ENCODE data around the gene EGF. TPM values are rescaled to one million over a fixed set of nuclear protein-coding genes. Genes with fewer than 3 reads are reported as not detected.
"Not testable (repeated sequence)": the region's sequence is repeated elsewhere in the genome, so short reads cannot be mapped to it uniquely, and the experiment has no call there.

The EGF gene
- total RNA-seq = 10 to 100 TPM in 1 of 2 donors, 1 to 10 TPM in 1; 8.3 to 12.4 TPM
- long read RNA-seq, partial matches to known transcripts = 0 of 1 reads
- long read RNA-seq, other reads (novel, unspliced or antisense) = 1 of 1 reads

DNA sequence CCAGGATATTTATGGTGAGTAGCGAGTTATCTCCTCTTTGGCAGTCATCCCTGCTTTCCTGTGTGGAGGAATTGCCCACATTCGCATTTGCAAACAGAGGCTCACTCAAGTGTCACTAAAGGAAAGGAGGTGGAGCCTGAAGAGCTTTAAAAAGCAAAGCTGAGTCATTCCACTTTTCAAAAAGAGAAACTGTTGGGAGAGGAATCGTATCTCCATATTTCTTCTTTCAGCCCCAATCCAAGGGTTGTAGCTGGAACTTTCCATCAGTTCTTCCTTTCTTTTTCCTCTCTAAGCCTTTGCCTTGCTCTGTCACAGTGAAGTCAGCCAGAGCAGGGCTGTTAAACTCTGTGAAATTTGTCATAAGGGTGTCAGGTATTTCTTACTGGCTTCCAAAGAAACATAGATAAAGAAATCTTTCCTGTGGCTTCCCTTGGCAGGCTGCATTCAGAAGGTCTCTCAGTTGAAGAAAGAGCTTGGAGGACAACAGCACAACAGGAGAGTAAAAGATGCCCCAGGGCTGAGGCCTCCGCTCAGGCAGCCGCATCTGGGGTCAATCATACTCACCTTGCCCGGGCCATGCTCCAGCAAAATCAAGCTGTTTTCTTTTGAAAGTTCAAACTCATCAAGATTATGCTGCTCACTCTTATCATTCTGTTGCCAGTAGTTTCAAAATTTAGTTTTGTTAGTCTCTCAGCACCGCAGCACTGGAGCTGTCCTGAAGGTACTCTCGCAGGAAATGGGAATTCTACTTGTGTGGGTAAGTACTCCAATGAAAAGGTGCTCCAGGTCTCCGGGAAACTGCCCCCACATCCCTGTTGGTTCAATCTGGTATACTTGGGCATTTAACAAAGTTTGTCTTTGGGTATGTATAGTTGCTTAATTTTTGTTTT lies at the start of gene EGF:
EGF (plus strand) TSS at position 178 of the 890 bp plus-strand sequence; CDS start at position 631, 453 bp downstream.
- DNase-seq = peak; percentile 21
- intact Hi-C loops (cut with DNase I) = no loop called here
- ATAC-seq = peak; percentile 81 to 88

DNA sequence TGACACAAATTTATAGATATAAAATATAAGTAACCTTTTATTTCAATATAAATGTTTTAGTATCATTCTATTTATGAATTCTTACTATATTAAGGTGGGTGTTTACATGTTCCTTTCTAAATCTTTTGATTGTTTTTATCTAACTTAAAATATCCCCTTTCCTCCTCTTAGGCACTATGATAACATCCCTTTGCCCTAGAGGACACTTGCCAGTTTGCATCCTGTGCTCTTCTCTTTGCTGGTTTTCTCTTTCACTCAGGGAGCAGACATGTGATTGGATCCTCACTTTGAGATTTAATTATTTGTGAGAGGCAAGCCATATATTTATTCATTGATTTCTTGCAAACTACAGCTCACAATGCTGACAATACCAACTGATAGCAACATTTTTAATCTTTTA lies 48.5 kb upstream of the EGF start:
- no peak for DNase-seq
- intact Hi-C loops (cut with DNase I) = no loop called here
- ATAC-seq = no peak

DNA sequence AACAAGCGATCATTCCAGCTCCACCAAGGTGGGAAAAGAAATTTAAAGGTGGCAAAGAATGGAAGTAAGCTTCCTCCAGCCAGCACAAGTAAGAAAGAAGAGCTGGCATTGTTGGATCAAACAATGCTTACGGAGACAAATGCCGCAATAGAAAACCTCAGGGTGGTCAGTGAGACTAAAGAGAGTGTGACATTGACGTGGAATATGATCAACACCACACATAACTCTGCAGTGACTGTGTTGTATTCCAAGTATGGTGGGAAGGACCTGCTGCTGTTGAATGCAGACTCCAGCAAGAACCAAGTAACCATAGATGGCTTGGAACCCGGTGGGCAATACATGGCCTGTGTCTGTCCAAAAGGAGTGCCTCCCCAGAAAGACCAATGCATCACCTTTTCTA lies 42.6 kb upstream of the EGF start:
- DNase-seq (no peak), ATAC-seq (no peak)
- intact Hi-C loops (cut with DNase I) = no loop called here

DNA sequence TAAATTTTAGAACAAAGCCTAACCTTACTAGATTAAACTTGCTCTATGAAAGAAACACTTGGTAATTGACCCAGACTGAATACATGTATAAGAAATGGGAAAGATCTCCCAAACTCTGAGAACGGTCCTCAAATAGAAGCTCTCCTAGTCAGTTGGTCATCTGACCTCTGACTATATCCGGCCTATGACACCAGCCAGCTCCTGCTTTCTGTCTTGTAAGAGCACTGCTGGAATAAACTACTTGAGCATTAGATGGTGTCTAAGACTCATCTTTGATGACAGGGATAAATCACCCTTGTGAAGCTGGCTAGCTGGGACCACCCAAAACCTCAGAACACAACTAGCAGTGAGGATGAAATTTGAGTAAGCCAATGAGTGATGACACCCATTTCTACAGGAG lies 40.6 kb upstream of the EGF start:
- intact Hi-C loops (cut with DNase I) = no loop called here
- DNase-seq (no peak), ATAC-seq (no peak)

DNA sequence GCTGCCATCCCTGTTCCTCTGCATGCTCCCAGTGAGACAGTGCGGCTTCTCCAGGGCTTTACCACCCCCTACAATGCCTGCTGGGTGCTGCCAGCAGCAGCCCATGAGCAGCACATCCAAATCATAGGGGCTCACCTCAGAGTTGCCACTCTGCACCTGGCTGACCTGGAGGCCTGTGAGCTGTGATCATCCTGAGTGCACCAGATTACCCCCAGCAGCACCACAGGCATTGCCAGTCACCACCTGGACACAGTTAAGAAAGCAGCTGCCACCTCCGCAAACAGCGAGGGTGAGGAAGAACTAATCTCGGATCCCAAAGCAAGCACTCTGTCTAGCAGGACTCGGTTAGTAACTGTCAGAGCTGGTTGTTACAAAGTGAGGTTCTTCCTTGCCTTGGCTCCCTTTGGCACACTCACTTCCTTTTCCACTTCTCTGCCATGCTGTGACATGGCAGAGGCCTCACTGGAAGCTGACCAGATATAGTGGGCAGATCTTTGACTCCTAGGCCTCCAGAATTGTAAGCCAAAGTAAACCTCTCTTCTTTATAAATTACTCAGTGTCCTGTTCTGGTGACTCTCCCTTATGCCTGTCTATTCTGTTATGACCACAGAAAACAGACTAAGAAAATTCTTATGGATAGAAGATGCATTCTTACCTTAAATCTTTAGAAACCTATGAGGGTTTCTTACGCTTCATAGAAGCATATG lies 39.6 kb upstream of the EGF start:
- no peak for DNase-seq
- intact Hi-C loops (cut with DNase I) = no loop called here
- ATAC-seq = no peak

DNA sequence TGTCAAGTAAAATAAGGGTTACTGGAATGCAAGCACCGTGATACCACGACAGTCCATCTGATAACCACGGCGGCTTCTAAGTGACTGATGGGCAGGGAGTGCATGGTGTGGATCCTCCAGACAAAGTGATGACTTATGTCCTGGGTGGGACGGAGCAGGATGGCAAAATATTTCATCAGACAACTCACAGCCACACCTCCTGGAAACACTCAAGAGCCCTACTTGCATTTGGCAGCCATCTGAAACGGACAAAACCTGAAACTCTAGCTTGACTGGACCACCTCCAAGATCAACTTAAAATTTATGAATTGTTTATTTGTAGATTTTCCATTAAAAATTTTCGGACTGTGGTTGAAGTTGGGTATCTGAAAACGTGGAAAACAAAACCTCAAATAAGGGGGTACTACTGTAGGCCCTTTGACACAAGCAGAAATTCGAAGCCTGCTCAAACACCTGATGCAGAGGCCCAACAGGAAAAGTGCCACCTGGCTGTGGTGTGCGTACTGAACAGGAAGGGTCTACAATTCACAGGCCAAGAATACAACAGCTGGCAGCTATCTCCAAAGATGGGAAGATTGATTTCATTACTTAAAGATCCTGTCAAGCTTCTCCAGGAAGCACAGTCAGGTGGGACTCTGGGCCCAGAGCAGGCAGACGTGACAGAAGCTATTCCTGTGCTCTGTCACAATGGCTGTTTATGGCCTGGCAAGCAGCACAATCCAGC lies 38.7 kb upstream of the EGF start:
- ATAC-seq (no peak), DNase-seq (no peak)
- intact Hi-C loops (cut with DNase I) = no loop called here

DNA sequence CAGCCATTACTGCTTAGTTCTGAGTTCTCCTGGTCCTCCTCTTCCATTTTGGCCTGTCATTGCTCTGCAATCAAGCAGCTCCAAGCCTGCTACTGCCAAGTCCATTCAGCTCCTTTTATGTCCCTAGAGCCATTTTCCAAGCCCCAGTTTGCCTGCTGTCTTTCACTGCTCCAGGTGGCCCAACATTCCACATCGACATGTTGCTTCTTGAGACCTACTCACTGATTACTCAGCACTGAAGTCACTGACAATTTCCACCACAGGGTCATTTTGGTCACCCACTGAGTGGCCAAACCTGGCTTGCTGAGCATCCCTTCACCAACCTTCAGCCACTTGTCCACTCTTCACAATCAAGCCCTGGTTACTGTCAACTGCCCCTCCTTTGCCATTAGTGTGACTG lies 37.6 kb upstream of the EGF start:
- ATAC-seq (no peak), DNase-seq (no peak)
- intact Hi-C loops (cut with DNase I) = no loop called here

DNA sequence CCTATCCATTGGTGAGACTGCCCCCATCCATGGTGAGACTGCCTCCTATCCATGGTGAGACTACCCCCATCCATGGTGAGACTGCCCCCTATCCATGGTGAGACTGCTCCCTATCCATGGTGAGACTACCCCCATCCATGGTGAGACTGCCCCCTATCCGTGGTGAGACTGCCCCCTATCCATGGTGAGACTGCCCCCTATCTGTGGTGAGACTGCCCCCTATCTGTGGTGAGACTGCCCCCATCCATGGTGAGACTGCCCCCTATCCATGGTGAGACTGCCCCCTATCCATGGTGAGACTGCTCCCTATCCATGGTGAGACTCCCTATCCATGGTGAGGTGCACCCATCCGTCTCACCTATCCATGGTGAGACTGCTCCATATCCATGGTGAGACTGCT lies 37.1 kb upstream of the EGF start:
- ATAC-seq; intact Hi-C loops (cut with DNase I); DNase-seq: not testable (repeated sequence)

DNA sequence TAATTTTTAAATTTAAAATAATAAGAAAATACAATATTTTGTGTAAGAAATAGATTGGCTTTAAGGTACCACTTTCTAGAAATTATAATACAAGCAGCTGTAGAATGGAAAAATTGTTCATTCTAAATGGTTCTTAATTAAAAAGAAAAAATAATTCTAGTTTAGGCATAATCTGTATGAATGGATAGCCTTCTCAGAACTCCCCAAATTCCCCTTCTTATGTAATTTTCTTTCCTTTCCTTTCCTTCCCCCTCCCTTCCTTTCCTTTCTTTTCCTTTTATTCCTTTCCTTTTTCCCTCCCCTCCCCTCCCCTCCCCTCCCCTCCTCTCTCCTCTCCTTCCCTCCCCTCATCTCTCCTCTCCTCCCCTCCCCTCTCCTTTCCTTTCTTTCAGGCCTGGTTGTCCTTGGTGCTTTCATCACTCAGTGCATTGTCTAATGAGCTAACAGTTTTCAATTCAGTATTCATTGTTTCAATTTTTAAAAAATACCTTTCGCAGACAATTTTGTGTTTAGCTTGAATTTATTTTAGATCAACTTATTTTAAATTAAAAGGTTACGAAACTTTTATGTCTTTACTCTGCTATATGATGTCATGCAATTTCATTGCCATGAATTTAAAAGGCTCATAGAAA lies 35.9 kb upstream of the EGF start:
- intact Hi-C loops (cut with DNase I) = no loop called here
- no peak for ATAC-seq
- no peak for DNase-seq

DNA sequence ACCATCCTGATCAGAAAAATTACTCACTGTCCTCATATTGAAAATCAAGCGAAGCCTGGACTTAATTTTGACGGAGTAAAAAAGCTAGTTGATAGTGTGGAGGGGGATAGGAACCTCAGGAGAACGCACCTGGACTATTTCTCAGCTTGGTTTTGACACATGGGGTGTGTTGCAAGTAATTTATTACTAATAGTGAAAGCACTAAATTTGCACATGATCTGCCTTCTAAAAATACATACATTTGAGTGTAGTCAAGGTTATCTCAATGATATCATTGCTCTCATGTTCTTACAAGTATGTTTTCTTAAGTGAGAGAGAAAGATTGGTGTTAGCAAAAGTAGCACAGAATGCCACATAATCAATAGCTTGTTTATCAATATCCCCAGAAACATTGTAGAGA lies 35.3 kb upstream of the EGF start:
- intact Hi-C loops (cut with DNase I) = no loop called here
- DNase-seq (no peak), ATAC-seq (no peak)

DNA sequence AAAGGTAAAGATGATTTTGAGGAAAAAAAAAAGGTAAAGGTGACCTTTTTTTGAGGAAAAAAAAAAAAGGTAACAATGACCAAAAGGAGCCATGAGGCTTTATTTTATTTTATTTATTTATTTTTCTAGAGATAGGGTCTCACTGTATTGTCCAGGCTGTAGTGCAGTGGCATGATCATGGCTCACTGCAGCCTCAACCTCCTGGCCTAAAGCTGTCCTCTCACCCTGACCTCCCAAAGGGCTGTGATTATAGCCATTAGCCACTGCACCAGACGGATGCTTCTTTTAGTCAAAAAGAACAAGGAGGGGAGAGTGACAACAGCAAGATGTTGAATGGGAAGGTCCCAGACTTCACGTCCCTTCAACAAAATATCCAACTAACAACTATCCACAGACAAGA lies 34.3 kb upstream of the EGF start:
- intact Hi-C loops (cut with DNase I) = no loop called here
- DNase-seq (no peak), ATAC-seq (no peak)

DNA sequence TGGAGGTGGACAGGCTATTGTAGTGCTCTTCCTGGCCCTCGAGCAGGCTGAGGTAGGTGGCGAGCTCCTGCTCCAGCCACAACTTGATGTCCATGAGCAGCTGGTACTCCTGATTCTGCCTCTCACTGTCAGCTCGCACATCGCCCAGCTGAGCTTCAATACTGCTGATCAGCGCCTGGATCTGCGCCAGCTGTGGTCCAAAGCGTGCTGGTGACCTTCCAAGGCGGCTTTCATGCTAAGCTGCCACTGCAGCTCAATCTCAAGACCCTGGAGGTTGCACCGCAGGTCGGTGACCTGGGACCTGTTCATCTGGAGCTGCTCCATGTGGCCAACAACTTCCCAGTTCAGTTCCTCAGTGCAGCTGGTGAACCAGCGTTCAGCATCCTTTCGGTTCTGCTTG lies 33.6 kb upstream of the EGF start:
- ATAC-seq (no peak), DNase-seq (no peak)
- intact Hi-C loops (cut with DNase I) = no loop called here

DNA sequence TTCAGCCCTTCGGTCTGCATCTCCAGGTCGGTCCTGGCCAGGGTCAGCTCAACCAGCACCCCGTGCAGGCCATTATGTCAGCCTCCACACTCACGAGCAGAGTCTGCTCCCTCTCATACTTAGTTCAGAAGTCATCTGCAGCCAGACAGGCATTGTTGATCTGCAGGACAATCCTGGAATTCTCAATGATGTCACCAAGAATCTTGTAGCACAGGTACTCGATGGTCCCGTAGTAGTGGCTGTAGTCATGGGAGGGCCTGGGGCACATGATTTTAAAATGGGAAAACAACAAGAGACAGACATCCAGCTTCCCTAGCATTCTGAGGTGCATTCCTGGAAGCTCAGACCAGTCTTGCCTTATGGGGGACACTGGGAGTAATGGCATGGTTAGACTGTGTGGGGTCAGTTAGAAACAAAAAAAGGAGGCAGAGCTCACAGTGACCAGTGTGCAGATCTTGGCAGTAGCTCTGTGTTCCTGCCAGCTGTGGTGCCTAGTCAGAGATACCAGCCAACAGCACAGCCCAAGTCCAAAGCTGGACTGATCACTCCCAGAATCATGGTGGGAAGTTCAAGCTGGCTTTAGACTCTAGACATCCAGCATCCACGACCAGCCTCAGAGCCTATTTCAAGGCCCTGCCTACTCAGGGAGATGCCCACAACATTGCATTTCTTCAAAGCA lies 32.9 kb upstream of the EGF start:
- intact Hi-C loops (cut with DNase I) = no loop called here
- DNase-seq (no peak), ATAC-seq (no peak)

DNA sequence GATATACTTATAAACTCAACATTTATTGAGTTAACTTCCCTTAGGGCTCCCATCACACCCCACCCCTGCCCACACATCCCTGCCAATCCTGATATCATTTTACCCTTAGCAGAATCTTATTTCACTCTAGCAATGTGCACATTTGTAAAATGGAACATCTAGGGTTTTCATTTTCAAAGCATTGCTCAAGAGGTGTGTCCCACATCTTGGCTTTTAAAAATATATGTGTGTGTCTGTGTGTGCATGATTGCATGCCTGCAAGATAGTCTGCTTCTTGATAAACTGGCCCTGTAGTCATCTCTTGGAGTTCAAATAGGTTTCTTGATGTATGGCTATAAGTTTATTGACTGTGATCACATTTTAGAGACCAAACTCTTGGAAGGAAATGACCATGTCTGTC lies 26.4 kb upstream of the EGF start:
- intact Hi-C loops (cut with DNase I) = no loop called here
- ATAC-seq (no peak), DNase-seq (no peak)

DNA sequence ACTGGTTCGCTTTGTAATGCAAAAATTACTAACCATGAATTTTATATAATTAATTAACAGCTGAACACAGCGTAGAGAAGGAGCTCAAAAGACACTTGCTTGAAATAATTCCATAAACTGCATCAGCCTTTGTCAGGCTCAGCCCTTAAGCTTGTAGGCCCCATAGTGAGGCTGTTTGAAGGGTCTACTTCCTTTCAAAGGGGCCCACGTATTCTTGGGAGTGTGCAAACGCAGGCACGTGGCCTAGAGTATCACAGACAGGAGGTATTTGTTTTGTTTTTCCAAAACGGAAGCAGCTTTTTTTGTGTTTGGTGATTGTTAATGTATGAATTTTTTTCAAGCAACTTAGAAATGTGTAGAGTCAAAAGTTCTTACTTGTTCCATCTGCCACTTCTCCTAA lies 25.6 kb upstream of the EGF start:
- ATAC-seq = no peak
- intact Hi-C loops (cut with DNase I) = no loop called here
- no peak for DNase-seq

DNA sequence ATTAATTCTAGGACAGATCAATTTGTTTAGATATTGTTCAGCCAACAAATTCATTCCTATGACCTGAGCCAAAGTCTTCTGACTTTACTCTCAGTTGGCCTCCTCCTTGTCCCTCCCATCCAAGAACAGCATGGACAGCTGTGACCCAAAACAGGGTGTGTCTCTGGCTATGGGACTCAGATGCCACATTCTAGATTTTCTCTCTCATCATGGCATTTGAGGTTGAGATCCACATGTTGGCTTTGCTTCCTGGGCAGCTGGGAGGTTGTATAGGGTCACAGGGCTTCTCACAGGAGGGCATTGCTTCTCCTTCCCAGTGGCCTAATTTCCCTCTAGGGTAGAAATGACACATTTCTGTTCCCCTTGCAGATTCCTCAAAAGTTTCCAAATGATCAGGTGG lies 22.6 kb upstream of the EGF start:
- intact Hi-C loops (cut with DNase I) = no loop called here
- no peak for DNase-seq
- ATAC-seq = no peak

DNA sequence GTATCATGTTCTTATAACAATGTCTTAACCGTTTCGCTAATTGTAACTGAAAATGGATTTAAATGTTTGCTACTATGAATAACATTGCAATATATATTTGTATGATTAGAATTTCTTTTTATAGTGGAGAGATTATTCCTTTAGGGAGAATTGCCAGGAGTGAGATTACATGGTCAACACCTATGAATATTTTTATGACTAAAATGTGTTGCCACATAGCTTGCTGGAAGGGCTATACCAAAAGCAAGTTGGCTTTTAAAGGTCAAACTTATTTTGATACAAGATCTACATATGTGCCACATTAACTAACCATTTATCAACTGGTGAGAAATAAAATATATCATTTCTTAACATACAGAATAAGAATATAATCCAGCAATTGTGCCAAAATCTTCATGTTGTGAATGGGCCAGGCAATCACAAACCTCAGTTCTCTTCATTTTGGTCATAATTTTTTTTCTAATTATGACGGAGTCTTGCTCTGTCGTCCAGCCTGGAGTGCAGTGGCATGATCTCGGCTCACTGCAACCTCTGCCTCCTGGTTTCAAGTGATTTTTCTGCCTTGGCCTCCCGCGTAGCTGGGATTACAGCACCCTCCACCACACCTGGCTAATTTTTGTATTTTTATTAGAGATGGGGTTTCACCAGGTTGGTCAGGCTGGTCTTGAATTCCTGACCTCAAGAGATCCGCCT lies 10.0 kb upstream of the EGF start:
- ATAC-seq (no peak), DNase-seq (no peak)
- intact Hi-C loops (cut with DNase I) = no loop called here

DNA sequence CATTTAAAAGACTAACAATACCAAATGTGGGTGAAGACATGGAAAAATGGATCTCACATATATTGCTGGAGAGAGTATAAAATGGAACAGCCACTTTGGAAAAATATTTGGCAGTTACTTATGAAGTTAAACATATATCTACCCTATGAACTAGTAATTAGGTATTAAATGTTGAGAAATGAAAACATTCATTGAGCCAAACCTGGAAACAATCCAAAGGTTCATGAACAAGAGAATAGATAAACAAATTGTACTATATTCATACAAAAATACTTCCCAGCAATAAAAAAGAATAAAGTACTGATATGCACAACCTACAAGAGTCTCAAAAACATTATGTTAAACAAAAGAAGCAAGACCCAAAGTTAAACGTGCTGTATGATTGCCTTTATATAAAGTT lies 4.0 kb upstream of the EGF start:
- intact Hi-C loops (cut with DNase I) = no loop called here
- DNase-seq (no peak), ATAC-seq (no peak)

All from left cardiac atrium (tissue), 4 donors.